Measurements from ENCODE around the gene FAM236D.
"Not testable (repeated sequence)": the region's sequence is repeated elsewhere in the genome, so short reads cannot be mapped to it uniquely, and the experiment has no call there.

Gene FAM236D

DNA sequence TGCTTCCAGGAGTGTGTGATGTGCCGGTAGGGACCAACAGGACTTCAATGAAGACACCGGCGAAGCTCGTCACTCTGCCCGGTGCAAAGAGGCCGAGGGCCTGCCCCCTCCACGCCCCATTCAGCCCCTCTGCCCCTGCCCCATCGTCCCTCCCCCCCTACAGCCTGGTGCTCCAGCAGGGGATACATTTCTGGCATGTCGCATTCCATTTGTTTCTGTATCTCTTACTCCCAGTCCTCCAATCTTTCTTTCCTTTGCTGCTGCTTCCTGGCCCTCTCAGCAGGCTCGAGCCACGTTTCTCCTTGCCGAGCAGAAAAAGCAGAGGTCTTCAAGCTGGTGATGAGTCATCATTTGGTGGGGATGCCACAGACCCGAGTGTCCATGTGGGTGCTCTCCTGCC is at the start of gene FAM236D:
FAM236D (minus strand) TSS at position 101 of the 400 bp plus-strand sequence; CDS start at position 1, 100 bp downstream.
- DNase-seq (ENCODE audit: low read depth in 1 of 2, low spot score in 1 of 2); in situ Hi-C loops (cut with HindIII; ENCODE audit: low pct_unique_long_range_greater_than_20kb, low sequenced_read_pairs): not testable (repeated sequence)

DNA sequence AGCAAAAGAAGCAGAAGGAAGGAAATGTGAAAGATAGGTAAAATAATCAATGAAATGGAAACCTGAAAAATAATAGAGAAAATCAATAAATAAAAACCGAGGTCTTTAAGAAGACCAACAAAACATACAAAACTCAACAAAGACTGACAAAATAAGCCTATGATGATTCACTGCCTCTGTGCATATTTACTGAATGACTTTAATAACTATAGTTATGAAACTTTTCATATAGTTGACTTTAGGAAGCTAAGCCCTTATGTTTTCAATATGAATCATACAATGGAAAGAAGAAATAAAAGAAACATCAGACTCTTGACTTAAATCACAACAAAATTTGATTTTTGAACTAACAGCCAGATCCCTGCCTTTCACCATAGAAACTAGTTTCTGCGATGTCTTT is 29.5 kb upstream of the FAM236D start:
- DNase-seq (ENCODE audit: low read depth in 1 of 2, low spot score in 1 of 2); in situ Hi-C loops (cut with HindIII; ENCODE audit: low pct_unique_long_range_greater_than_20kb, low sequenced_read_pairs): not testable (repeated sequence)

DNA sequence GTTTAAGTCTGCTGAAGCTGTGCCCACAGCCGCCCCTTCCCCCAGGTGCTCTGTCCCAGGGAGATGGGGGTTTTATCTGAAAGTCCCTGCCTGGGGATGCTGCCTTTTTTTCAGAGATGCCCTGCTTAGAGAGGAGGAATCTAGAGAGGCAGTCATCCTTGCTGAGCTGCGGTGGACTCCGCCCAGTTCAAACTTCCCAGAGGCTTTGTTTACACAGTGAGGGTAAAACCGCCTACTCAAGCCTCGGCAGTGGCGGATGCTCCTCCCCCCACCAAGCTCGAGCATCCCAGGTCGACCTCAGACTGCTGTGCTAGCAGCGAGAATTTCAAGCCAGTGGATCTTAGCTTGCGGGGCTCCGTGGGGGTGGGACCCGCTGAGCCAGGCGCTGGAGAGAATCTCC is 22.7 kb upstream of the FAM236D start:
- in situ Hi-C loops (cut with HindIII; ENCODE audit: low pct_unique_long_range_greater_than_20kb, low sequenced_read_pairs); DNase-seq (ENCODE audit: low read depth in 1 of 2, low spot score in 1 of 2): not testable (repeated sequence)

DNA sequence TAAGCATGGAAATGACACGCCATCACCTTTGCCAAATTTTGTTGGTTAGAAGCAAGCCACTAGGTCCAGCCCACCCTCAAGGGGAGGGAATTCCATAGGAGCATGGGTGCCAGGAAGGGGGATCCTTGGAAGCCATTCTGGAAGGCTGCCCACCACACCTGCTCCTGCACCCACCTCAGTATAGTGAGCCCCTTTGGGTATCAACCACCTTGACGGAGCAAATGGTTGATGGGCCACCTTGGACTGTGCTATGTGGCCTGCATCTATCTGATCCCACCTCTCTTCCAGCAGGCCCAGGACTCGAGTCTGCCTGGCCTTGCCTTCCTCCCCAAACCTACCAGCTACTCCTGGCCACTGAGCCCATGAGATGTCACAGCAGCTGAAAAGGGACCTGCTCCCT is 17.6 kb downstream of the FAM236D start:
- in situ Hi-C loops (cut with HindIII; ENCODE audit: low pct_unique_long_range_greater_than_20kb, low sequenced_read_pairs); DNase-seq (ENCODE audit: low read depth in 1 of 2, low spot score in 1 of 2): not testable (repeated sequence)

DNA sequence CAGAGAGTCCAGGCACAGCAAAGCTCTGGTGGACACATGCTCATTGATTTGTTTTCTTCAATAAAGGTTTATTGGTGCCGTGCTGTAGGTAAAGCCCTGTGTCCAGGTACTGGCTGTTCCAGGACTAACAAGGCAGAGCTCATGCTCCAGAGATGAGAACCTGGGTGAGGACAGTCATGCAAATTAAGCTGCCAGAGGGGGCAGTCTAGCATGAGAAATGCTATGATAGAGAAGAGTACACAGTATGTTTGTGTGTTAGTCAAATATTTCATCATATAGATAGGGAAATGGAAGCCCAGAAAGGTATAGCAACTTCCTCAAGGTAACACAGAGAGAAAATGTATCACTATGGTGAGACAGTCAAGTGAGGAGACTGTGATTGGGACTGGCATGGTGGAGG is 19.9 kb downstream of the FAM236D start:
- DNase-seq (ENCODE audit: low read depth in 1 of 2, low spot score in 1 of 2); in situ Hi-C loops (cut with HindIII; ENCODE audit: low pct_unique_long_range_greater_than_20kb, low sequenced_read_pairs): not testable (repeated sequence)

DNA sequence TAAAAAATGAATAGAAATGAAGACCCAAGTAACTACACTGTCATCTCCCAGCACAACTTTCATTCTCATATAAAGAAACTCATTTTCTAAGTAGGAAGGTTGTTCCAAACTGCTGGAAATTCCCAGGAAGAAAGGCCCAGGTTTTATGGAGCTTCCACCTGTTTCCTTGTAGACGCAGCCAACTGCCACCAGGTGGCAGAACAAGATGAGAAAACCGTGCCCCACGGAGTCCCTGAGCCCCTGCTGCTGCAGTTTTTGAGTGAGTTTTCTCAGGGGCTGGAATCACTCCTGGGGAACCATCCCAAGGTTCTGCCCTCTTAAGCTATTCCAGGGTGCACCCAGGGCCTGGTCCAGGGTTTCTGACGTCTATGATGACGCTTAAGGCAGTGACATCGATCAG is 24.0 kb downstream of the FAM236D start:
- in situ Hi-C loops (cut with HindIII; ENCODE audit: low pct_unique_long_range_greater_than_20kb, low sequenced_read_pairs); DNase-seq (ENCODE audit: low read depth in 1 of 2, low spot score in 1 of 2): not testable (repeated sequence)

DNA sequence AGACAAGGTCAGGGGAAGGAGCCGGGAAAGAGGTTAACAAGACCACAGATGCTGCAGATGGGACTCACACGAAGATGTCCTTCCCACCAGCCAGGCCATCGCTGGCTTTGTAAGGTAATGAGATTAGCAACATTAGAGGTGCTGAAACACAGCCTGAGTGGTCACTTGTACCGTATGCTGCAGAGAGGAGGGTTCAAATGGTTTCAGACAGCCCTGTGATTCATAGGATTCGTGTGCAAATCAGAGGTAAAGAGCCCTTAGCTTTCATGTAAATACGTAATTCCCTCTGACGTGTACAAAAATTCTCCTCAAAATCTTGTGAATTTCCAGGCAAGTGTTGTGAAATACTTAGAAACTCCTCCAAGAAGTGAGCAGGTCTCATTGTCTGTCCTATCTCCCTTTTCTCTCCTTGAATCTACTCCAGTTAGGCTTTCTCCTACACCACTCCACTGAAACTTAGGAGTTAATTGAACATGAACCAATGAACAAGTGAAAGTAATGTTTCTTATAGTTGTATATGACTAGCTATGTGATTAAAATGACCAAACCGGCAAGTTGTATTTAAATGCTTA is 24.6 kb downstream of the FAM236D start:
- in situ Hi-C loops (cut with HindIII; ENCODE audit: low pct_unique_long_range_greater_than_20kb, low sequenced_read_pairs); DNase-seq (ENCODE audit: low read depth in 1 of 2, low spot score in 1 of 2): not testable (repeated sequence)

DNA sequence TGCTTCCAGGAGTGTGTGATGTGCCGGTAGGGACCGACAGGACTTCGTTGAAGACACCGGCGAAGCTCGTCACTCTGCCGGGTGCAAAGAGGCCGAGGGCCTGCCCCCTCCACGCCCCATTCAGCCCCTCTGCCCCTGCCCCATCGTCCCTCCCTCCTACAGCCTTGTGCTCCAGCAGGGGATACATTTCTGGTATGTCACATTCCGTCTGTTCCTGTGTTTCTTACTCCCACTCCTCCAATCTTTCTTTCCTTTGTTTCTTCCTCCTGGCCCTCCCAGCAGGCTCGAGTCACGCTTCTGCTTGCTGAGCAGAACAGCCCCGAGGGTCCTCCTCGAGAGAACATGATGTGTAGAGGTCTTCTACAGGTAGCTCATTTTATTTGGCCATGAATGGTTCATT is 25.4 kb downstream of the FAM236D start, which contains the start of gene FAM236B:
FAM236B (minus strand) TSS at position 101 of the 400 bp plus-strand sequence; CDS start at position 1, 100 bp downstream.
- in situ Hi-C loops (cut with HindIII; ENCODE audit: low pct_unique_long_range_greater_than_20kb, low sequenced_read_pairs), result not testable (repeated sequence)

DNA sequence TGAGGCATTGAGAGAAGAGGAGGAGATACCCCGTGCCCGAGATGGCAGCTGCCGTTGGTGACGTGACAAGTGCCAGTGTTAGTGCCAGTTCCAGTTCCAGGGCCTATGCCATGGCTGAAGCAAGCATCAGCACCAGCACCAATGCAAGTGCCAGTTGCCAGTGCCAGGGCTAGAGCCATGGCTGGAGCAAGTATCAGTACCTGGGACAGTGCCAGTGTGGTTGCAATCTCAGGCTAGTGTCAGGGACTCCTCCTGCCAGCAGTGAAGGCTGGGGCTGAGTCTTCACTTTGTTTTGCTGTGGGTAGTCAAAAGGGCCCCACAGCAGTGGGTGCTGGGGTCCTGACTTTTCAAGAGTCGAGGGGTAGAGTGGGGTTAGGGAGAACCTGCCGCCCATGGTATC is 29.9 kb downstream of the FAM236D start:
- DNase-seq (ENCODE audit: low read depth in 1 of 2, low spot score in 1 of 2); in situ Hi-C loops (cut with HindIII; ENCODE audit: low pct_unique_long_range_greater_than_20kb, low sequenced_read_pairs): not testable (repeated sequence)

More for the DNA sequence above, 25.4 kb downstream of the FAM236D start, which contains the start of gene FAM236B:
- DNase-seq (ENCODE audit: low read depth in 1 of 2, low spot score in 1 of 2), result not testable (repeated sequence)

DNA sequence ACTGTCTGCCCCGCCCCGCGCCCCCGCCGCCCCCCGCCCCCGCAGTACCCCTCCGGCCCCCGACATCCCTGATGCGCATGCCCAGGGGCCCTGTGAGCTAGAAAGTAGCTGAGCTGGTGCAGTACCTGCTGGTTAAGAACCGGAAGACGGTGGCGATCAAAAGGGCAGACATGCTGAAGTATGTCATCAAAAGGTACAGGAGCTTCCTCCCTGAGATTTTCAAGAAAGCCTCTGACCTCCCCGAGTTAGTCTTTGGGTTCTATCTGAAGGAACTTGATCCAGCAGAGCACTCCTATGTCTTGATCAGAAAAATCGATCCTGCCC is 30.6 kb downstream of the FAM236D start:
- DNase-seq (ENCODE audit: low read depth in 1 of 2, low spot score in 1 of 2); in situ Hi-C loops (cut with HindIII; ENCODE audit: low pct_unique_long_range_greater_than_20kb, low sequenced_read_pairs): not testable (repeated sequence)

DNA sequence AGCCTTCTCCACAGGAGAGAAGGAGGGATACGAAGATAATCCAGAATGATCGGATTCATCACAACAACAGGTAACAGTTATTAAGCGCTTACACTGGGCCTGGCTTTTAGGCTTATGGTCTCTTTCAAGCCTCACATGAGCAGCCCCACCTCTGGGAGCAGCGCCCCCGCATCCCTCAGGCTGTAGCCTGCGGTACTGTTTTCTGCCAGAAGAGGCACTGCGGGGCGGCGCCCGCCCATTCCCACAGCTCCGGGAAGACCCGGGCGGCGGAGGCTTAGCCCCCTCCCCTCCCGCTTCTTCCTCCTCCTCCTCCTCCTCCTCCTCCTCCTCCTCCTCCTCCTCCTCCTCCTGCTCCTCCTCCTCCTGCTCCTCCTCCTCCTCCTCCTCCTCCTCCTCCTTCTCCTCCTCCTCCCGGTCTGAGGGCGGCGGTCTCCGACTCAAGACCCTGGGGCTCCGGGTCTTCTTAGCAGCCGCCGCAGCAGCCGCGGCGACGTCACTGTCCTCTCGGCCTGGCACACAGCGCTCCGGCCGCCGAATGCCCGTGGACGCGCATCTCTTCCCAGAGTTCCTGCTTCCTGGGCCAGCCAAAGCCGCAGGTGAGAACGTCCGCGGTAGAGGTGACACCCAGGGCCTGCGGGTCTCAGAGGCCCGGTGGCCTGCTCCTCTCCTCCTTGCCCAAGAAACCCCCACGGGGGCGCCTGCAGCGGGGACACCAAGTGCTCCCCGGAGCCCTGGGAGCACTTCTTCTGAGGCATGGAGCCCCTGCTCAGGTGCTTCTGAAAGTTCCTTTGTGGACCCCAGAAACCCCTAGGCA is 31.1 kb downstream of the FAM236D start, which contains the start of gene DMRTC1B:
DMRTC1B (plus strand) TSS at position 238 of the 814 bp plus-strand sequence. CDS start 68,246 bp downstream, outside the sequence.
- in situ Hi-C loops (cut with HindIII; ENCODE audit: low pct_unique_long_range_greater_than_20kb, low sequenced_read_pairs); DNase-seq (ENCODE audit: low read depth in 1 of 2, low spot score in 1 of 2): not testable (repeated sequence)

DNA sequence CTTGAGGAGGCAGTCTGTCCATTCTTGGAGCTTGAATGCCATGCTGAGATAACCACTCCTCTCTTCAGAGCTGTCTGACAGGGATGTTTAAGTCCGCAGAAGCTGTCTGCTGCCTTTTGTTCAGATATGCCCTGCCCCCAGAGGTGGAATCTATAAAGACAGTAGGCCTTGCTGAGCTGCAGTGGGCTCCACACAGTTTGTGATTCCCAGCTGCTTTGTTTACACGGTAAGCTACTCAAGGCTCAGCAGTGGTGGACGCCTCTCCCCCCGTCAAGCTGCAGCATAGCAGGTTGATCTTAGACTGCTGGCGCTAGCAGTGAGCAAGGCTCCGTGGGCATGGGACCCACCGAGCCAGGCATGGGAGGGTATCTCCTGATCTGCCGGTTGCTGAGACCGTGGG is 47.6 kb downstream of the FAM236D start:
- in situ Hi-C loops (cut with HindIII; ENCODE audit: low pct_unique_long_range_greater_than_20kb, low sequenced_read_pairs); DNase-seq (ENCODE audit: low read depth in 1 of 2, low spot score in 1 of 2): not testable (repeated sequence)
